Measurements from ENCODE around the gene GRIP2. TPM values are rescaled to one million over a fixed set of nuclear protein-coding genes. Genes with fewer than 3 reads are reported as not detected.

The GRIP2 gene
- not detected for total RNA-seq

GRCh38 chr3:14539742-14540491 lies at the start of gene GRIP2:
Gene GRIP2, minus strand, starts transcription at chr3:14540342. Its CDS starts 34 bp downstream, at chr3:14540308.
- Mint-ChIP-seq H3K36me3 (ENCODE audit: low read depth) (no peaks in the 10 kb centered on the region), H3K27me3 (no peaks in the 10 kb centered on the region), H3K9me3 (no peaks in the 10 kb centered on the region), H3K4me3 (no peak within 1 kb of the TSS), H3K27ac (no peak within 1 kb of the TSS), H3K4me1 (ENCODE audit: low read depth) (no peaks in the 10 kb centered on the region)
- DNase-seq = no peak
- no peak for TF ChIP-seq CTCF (IDR thresholded peaks at IDR 0.05)
- ATAC-seq = no peak
- POLR2A ChIA-PET = interaction anchor here (1.1 kb wide), 1 partner anchor 111 kb away, joined by 3 read pairs; the partner anchor contains the start of gene CCDC174
- intact Hi-C loops (cut with micrococcal nuclease) = no loop called here
- CTCF ChIA-PET = interaction anchor here (1.1 to 1.7 kb wide), 2 partner anchors 9 to 30 kb away, joined by 3 to 16 read pairs; no protein-coding TSS in a partner anchor

- ChIA-PET POLR2A (no interaction called here), CTCF (no interaction called here)
- intact Hi-C loops (cut with micrococcal nuclease) = no loop called here
- ATAC-seq (no peak), DNase-seq (no peak)
- Mint-ChIP-seq H3K9me3 (no peaks in the 10 kb centered on the region), H3K27ac (no peak overlapping the region), H3K4me1 (ENCODE audit: low read depth) (no peaks in the 10 kb centered on the region), H3K4me3 (no peak overlapping the region), H3K27me3 (peaks cover 9% of the 10 kb centered on the region), H3K36me3 (ENCODE audit: low read depth) (no peaks in the 10 kb centered on the region)
- TF ChIP-seq CTCF (IDR thresholded peaks at IDR 0.05) = no peak
Measured at GRCh38 chr3:14588425-14589112, 48.4 kb upstream of the GRIP2 start.

- Mint-ChIP-seq H3K36me3 (ENCODE audit: low read depth) (no peaks in the 10 kb centered on the region), H3K27me3 (peaks cover 9% of the 10 kb centered on the region), H3K9me3 (no peaks in the 10 kb centered on the region), H3K27ac (no peak overlapping the region), H3K4me1 (ENCODE audit: low read depth) (no peaks in the 10 kb centered on the region), H3K4me3 (no peak overlapping the region)
- intact Hi-C loops (cut with micrococcal nuclease) = no loop called here
- no peak for DNase-seq
- CTCF ChIA-PET = no interaction called here
- POLR2A ChIA-PET = no interaction called here
- TF ChIP-seq CTCF (IDR thresholded peaks at IDR 0.05) = no peak
- ATAC-seq = no peak
Measured at GRCh38 chr3:14587740-14588360, 47.7 kb upstream of the GRIP2 start.

- Mint-ChIP-seq H3K27me3 (peaks cover 13% of the 10 kb centered on the region), H3K27ac (no peak overlapping the region), H3K36me3 (ENCODE audit: low read depth) (no peaks in the 10 kb centered on the region), H3K9me3 (no peaks in the 10 kb centered on the region), H3K4me3 (no peak overlapping the region), H3K4me1 (ENCODE audit: low read depth) (no peaks in the 10 kb centered on the region)
- CTCF ChIA-PET = no interaction called here
- TF ChIP-seq CTCF (IDR thresholded peaks at IDR 0.05) = no peak
- DNase-seq = no peak
- POLR2A ChIA-PET = no interaction called here
- no peak for ATAC-seq
- intact Hi-C loops (cut with micrococcal nuclease) = no loop called here
Measured at GRCh38 chr3:14586611-14587010, 46.5 kb upstream of the GRIP2 start.

All from activated CD8-positive, alpha-beta T cell treated with anti-CD3 and anti-CD28 coated beads for 36 hours (primary cell).